Spinal cord (tissue), 10 donors: ENCODE results near the gene HOXD12. TPM values are rescaled to one million over a fixed set of nuclear protein-coding genes. Genes with fewer than 3 reads are reported as not detected.
A peak's percentile ranks its signal among the peaks of the same experiment; 100 is the strongest.

Source experiments
- DNase-seq, 6 donors: peaks; one replicate each; pipeline versions ENCODE4 v3.0.0 to v3.0.0-alpha.2; 2013 to 2015; ENCODE audit warnings: low spot score in 6 of 6, low read depth in 4 of 6
- H3K27ac ChIP-seq: one replicate; pipeline ENCODE4 v1.5.1; 2013; ENCODE audit warnings: low read depth, low read length, control low read depth
- H3K27me3 ChIP-seq: one replicate; pipeline ENCODE4 v1.6.1; 2013; ENCODE audit warnings: low read length; ENCODE audit not compliant: control insufficient read depth, insufficient read depth
- H3K36me3 ChIP-seq: one replicate; pipeline ENCODE4 v1.6.1; 2013; ENCODE audit warnings: low read length; ENCODE audit not compliant: control insufficient read depth, insufficient read depth
- H3K4me1 ChIP-seq: one replicate; pipeline ENCODE4 v1.6.1; 2013; ENCODE audit warnings: low read length; ENCODE audit not compliant: control insufficient read depth, insufficient read depth
- H3K4me3 ChIP-seq: one replicate; pipeline ENCODE4 v1.5.1; 2013; ENCODE audit warnings: low read depth, low read length, control low read depth
- H3K9me3 ChIP-seq: one replicate; pipeline ENCODE4 v1.6.1; 2013; ENCODE audit warnings: low read length; ENCODE audit not compliant: control insufficient read depth, insufficient read depth
- WGBS: methylation state at CpG from one replicate; pipeline ENCODE4 v1.1.5; 2013; ENCODE audit warnings: missing lambda C conversion rate; ENCODE audit not compliant: insufficient coverage; 5-methylcytosine and 5-hydroxymethylcytosine counted together
- polyA plus RNA-seq, 2 donors: library from polyadenylated mRNA; unstranded; fragments of 120-200 nt; gene quantifications; one replicate each; pipeline ENCODE4 v1.2.1, GENCODE V29; 2013; ENCODE audit not compliant: insufficient read length in 2 of 2
- total RNA-seq, 2 donors: library from RNA; depleted of rRNA in 1 of 2; stranded (reverse); fragments of 120-200 nt in 1 of 2; fragments of >200 nt in 1 of 2; gene quantifications; one replicate each; pipeline versions ENCODE4 v1.2.3 to v1.2.4, GENCODE V29; 2013 to 2014
- donor health status: healthy.

The HOXD12 gene
- total and polyA plus RNA-seq, 4 donors = not detected

- no CpG with 5 or more reads among the region's 15 CpGs for WGBS
- Histone ChIP-seq H3K27ac (peak overlapping the region; percentile 83), H3K4me3 (peak overlapping the region; percentile 64), H3K36me3 (no peaks in the 10 kb centered on the region), H3K27me3 (peaks cover 4% of the 10 kb centered on the region), H3K4me1 (peaks cover 35% of the 10 kb centered on the region), H3K9me3 (no peaks in the 10 kb centered on the region)
- DNase-seq = peak in 1 of 6 donors; percentile 65
These were observed 31.6 kb downstream of the HOXD12 start for GRCh38 chr2:176130957-176131847.

- DNase-seq = no peak
- H3K4me3 ChIP-seq = peak overlapping the region; percentile 64
- WGBS = no CpG with 5 or more reads among the region's 4 CpGs
- H3K27ac ChIP-seq = peak overlapping the region; percentile 83
- no peaks in the 10 kb centered on the region for H3K9me3 ChIP-seq
- no peaks in the 10 kb centered on the region for H3K36me3 ChIP-seq
- H3K4me1 ChIP-seq = peaks cover 35% of the 10 kb centered on the region
- peaks cover 4% of the 10 kb centered on the region for H3K27me3 ChIP-seq
These were observed 32.2 kb downstream of the HOXD12 start for GRCh38 chr2:176131848-176132158.

- Histone ChIP-seq H3K9me3 (no peaks in the 10 kb centered on the region), H3K36me3 (no peaks in the 10 kb centered on the region), H3K27ac (peak overlapping the region; percentile 83), H3K4me3 (peak overlapping the region; percentile 64), H3K4me1 (peaks cover 35% of the 10 kb centered on the region), H3K27me3 (peaks cover 4% of the 10 kb centered on the region)
- peak in 2 of 6 donors; percentile 65 to 89 for DNase-seq
- 9% methylated on average over 9 of the region's 33 CpGs for WGBS
These were observed 32.9 kb downstream of the HOXD12 start for GRCh38 chr2:176132205-176133171.

GRCh38 chr2:176133389-176133788, 33.8 kb downstream of the HOXD12 start:
- H3K4me3 ChIP-seq = no peak overlapping the region
- peak in 2 of 6 donors; percentile 85 for DNase-seq
- no peaks in the 10 kb centered on the region for H3K27me3 ChIP-seq
- peak overlapping the region; percentile 83 for H3K27ac ChIP-seq
- H3K4me1 ChIP-seq = peaks cover 30% of the 10 kb centered on the region
- H3K36me3 ChIP-seq = no peaks in the 10 kb centered on the region
- H3K9me3 ChIP-seq = no peaks in the 10 kb centered on the region

- Histone ChIP-seq H3K27me3 (no peaks in the 10 kb centered on the region), H3K27ac (peak overlapping the region; percentile 83), H3K36me3 (no peaks in the 10 kb centered on the region), H3K4me3 (no peak overlapping the region), H3K4me1 (peaks cover 24% of the 10 kb centered on the region), H3K9me3 (no peaks in the 10 kb centered on the region)
- peak in 2 of 6 donors; percentile 47 to 93 for DNase-seq
- WGBS = 16% methylated on average over 3 of the region's 4 CpGs
These were observed 34.4 kb downstream of the HOXD12 start for GRCh38 chr2:176134035-176134434.

- Histone ChIP-seq H3K4me3 (peak overlapping the region; percentile 84), H3K27me3 (no peaks in the 10 kb centered on the region), H3K27ac (peak overlapping the region; percentile 83), H3K4me1 (peaks cover 20% of the 10 kb centered on the region), H3K36me3 (no peaks in the 10 kb centered on the region), H3K9me3 (no peaks in the 10 kb centered on the region)
- peak in 1 of 6 donors; percentile 82 for DNase-seq
These were observed 35.4 kb downstream of the HOXD12 start for GRCh38 chr2:176135035-176135440.

- Histone ChIP-seq H3K36me3 (peaks cover 7% of the 10 kb centered on the region), H3K27me3 (no peaks in the 10 kb centered on the region), H3K27ac (peak overlapping the region; percentile 91), H3K4me1 (peaks cover 33% of the 10 kb centered on the region), H3K9me3 (no peaks in the 10 kb centered on the region), H3K4me3 (peak overlapping the region; percentile 84)
- 0% methylated on average over 62 of the region's 71 CpGs for WGBS
- peak in 4 of 6 donors; percentile 77 to 99 (median 82) for DNase-seq
These were observed 37.0 kb downstream of the HOXD12 start for GRCh38 chr2:176136374-176137251.

GRCh38 chr2:176137252-176137580, 37.6 kb downstream of the HOXD12 start:
- WGBS = 6% methylated on average over 2 of the region's 2 CpGs
- Histone ChIP-seq H3K36me3 (peaks cover 7% of the 10 kb centered on the region), H3K4me3 (peak overlapping the region; percentile 84), H3K27me3 (no peaks in the 10 kb centered on the region), H3K4me1 (peaks cover 35% of the 10 kb centered on the region), H3K27ac (peak overlapping the region; percentile 91), H3K9me3 (no peaks in the 10 kb centered on the region)
- DNase-seq = peak in 1 of 6 donors; percentile 76

- Histone ChIP-seq H3K4me1 (peaks cover 39% of the 10 kb centered on the region), H3K36me3 (peaks cover 7% of the 10 kb centered on the region), H3K27ac (peak overlapping the region; percentile 91), H3K27me3 (no peaks in the 10 kb centered on the region), H3K4me3 (peak overlapping the region; percentile 84), H3K9me3 (no peaks in the 10 kb centered on the region)
- DNase-seq = peak in 2 of 6 donors; percentile 48 to 87
- WGBS = 21% methylated on average over 5 of the region's 8 CpGs
These were observed 38.3 kb downstream of the HOXD12 start for GRCh38 chr2:176137906-176138305.
